ENCODE measurements around the gene SFXN3.

SFXN3 gene

GRCh38 chr10:101046332-101047238, 15.6 kb downstream of the SFXN3 start:
- Histone ChIP-seq H3K9ac (ENCODE audit: low read length) (no peak overlapping the region), H3K9me3 (ENCODE audit: control insufficient read depth, low read length) (no peaks in the 10 kb centered on the region), H3K4me1 (ENCODE audit: control insufficient read depth, insufficient read depth, low read length) (peaks cover 31% of the 10 kb centered on the region), H3K27me3 (ENCODE audit: control insufficient read depth, insufficient read depth, low read length) (peaks cover 49% of the 10 kb centered on the region), H3K36me3 (ENCODE audit: control insufficient read depth, insufficient read depth, low read length) (no peaks in the 10 kb centered on the region), H3K4me3 (ENCODE audit: low read length) (no peak overlapping the region)

- Histone ChIP-seq H3K4me3 (ENCODE audit: low read length) (no peak overlapping the region), H3K36me3 (ENCODE audit: control insufficient read depth, insufficient read depth, low read length) (no peaks in the 10 kb centered on the region), H3K9ac (ENCODE audit: low read length) (no peak overlapping the region), H3K27me3 (ENCODE audit: control insufficient read depth, insufficient read depth, low read length) (peaks cover 49% of the 10 kb centered on the region), H3K4me1 (ENCODE audit: control insufficient read depth, insufficient read depth, low read length) (peaks cover 24% of the 10 kb centered on the region), H3K9me3 (ENCODE audit: control insufficient read depth, low read length) (no peaks in the 10 kb centered on the region)
Measured at GRCh38 chr10:101047268-101047667, 16.2 kb downstream of the SFXN3 start.

GRCh38 chr10:101047961-101048892, 17.2 kb downstream of the SFXN3 start:
- Histone ChIP-seq H3K4me1 (ENCODE audit: control insufficient read depth, insufficient read depth, low read length) (peaks cover 18% of the 10 kb centered on the region), H3K9me3 (ENCODE audit: control insufficient read depth, low read length) (no peaks in the 10 kb centered on the region), H3K4me3 (ENCODE audit: low read length) (no peak overlapping the region), H3K9ac (ENCODE audit: low read length) (no peak overlapping the region), H3K36me3 (ENCODE audit: control insufficient read depth, insufficient read depth, low read length) (no peaks in the 10 kb centered on the region), H3K27me3 (ENCODE audit: control insufficient read depth, insufficient read depth, low read length) (peaks cover 49% of the 10 kb centered on the region)

- Histone ChIP-seq H3K9me3 (ENCODE audit: control insufficient read depth, low read length) (no peaks in the 10 kb centered on the region), H3K4me3 (ENCODE audit: low read length) (no peak overlapping the region), H3K4me1 (ENCODE audit: control insufficient read depth, insufficient read depth, low read length) (peaks cover 17% of the 10 kb centered on the region), H3K36me3 (ENCODE audit: control insufficient read depth, insufficient read depth, low read length) (no peaks in the 10 kb centered on the region), H3K9ac (ENCODE audit: low read length) (no peak overlapping the region), H3K27me3 (ENCODE audit: control insufficient read depth, insufficient read depth, low read length) (peaks cover 49% of the 10 kb centered on the region)
Measured at GRCh38 chr10:101050208-101051069, 19.4 kb downstream of the SFXN3 start.

- H3K4me1 ChIP-seq (ENCODE audit: control insufficient read depth, insufficient read depth, low read length) = peaks cover 21% of the 10 kb centered on the region
- H3K4me3 ChIP-seq (ENCODE audit: low read length) = no peak overlapping the region
- no peak overlapping the region for H3K9ac ChIP-seq (ENCODE audit: low read length)
- no peaks in the 10 kb centered on the region for H3K36me3 ChIP-seq (ENCODE audit: control insufficient read depth, insufficient read depth, low read length)
- no peaks in the 10 kb centered on the region for H3K9me3 ChIP-seq (ENCODE audit: control insufficient read depth, low read length)
- H3K27me3 ChIP-seq (ENCODE audit: control insufficient read depth, insufficient read depth, low read length) = peaks cover 40% of the 10 kb centered on the region
Measured at GRCh38 chr10:101052285-101052684, 21.3 kb downstream of the SFXN3 start.

GRCh38 chr10:101053516-101053915, 22.5 kb downstream of the SFXN3 start:
- Histone ChIP-seq H3K9me3 (ENCODE audit: control insufficient read depth, low read length) (no peaks in the 10 kb centered on the region), H3K4me1 (ENCODE audit: control insufficient read depth, insufficient read depth, low read length) (peaks cover 16% of the 10 kb centered on the region), H3K4me3 (ENCODE audit: low read length) (no peak overlapping the region), H3K36me3 (ENCODE audit: control insufficient read depth, insufficient read depth, low read length) (no peaks in the 10 kb centered on the region), H3K27me3 (ENCODE audit: control insufficient read depth, insufficient read depth, low read length) (peaks cover 28% of the 10 kb centered on the region), H3K9ac (ENCODE audit: low read length) (no peak overlapping the region)

- Histone ChIP-seq H3K9ac (ENCODE audit: low read length) (no peak overlapping the region), H3K27me3 (ENCODE audit: control insufficient read depth, insufficient read depth, low read length) (peaks cover 19% of the 10 kb centered on the region)
Measured at GRCh38 chr10:101054351-101054750, 23.3 kb downstream of the SFXN3 start.

GRCh38 chr10:101054876-101055275, 23.8 kb downstream of the SFXN3 start:
- H3K9ac ChIP-seq (ENCODE audit: low read length) = no peak overlapping the region
- no peak overlapping the region for H3K4me3 ChIP-seq (ENCODE audit: low read length)
- H3K4me1 ChIP-seq (ENCODE audit: control insufficient read depth, insufficient read depth, low read length) = peaks cover 17% of the 10 kb centered on the region
- no peaks in the 10 kb centered on the region for H3K36me3 ChIP-seq (ENCODE audit: control insufficient read depth, insufficient read depth, low read length)
- H3K9me3 ChIP-seq (ENCODE audit: control insufficient read depth, low read length) = no peaks in the 10 kb centered on the region
- peaks cover 14% of the 10 kb centered on the region for H3K27me3 ChIP-seq (ENCODE audit: control insufficient read depth, insufficient read depth, low read length)

More at GRCh38 chr10:101054351-101054750, 23.3 kb downstream of the SFXN3 start:
- no peaks in the 10 kb centered on the region for H3K36me3 ChIP-seq (ENCODE audit: control insufficient read depth, insufficient read depth, low read length)
- no peaks in the 10 kb centered on the region for H3K9me3 ChIP-seq (ENCODE audit: control insufficient read depth, low read length)
- H3K4me1 ChIP-seq (ENCODE audit: control insufficient read depth, insufficient read depth, low read length) = peaks cover 15% of the 10 kb centered on the region
- H3K4me3 ChIP-seq (ENCODE audit: low read length) = no peak overlapping the region

GRCh38 chr10:101055411-101055810, 24.4 kb downstream of the SFXN3 start:
- no peak overlapping the region for H3K9ac ChIP-seq (ENCODE audit: low read length)
- H3K4me3 ChIP-seq (ENCODE audit: low read length) = no peak overlapping the region
- no peaks in the 10 kb centered on the region for H3K9me3 ChIP-seq (ENCODE audit: control insufficient read depth, low read length)
- peaks cover 19% of the 10 kb centered on the region for H3K4me1 ChIP-seq (ENCODE audit: control insufficient read depth, insufficient read depth, low read length)
- no peaks in the 10 kb centered on the region for H3K36me3 ChIP-seq (ENCODE audit: control insufficient read depth, insufficient read depth, low read length)
- peaks cover 9% of the 10 kb centered on the region for H3K27me3 ChIP-seq (ENCODE audit: control insufficient read depth, insufficient read depth, low read length)

- Histone ChIP-seq H3K27me3 (ENCODE audit: control insufficient read depth, insufficient read depth, low read length) (no peaks in the 10 kb centered on the region), H3K36me3 (ENCODE audit: control insufficient read depth, insufficient read depth, low read length) (no peaks in the 10 kb centered on the region), H3K9me3 (ENCODE audit: control insufficient read depth, low read length) (no peaks in the 10 kb centered on the region), H3K4me1 (ENCODE audit: control insufficient read depth, insufficient read depth, low read length) (peaks cover 17% of the 10 kb centered on the region), H3K4me3 (ENCODE audit: low read length) (no peak overlapping the region), H3K9ac (ENCODE audit: low read length) (no peak overlapping the region)
Measured at GRCh38 chr10:101056365-101057151, 25.5 kb downstream of the SFXN3 start.
